SH-SY5Y (cell line): ENCODE data around the gene KRTAP22-1.

Experiments used
- GATA2 ChIP-seq: IDR thresholded peaks from 2 replicates; pipeline ENCODE4 v1.6.1; 2011; ENCODE audit warnings: mild to moderate bottlenecking, low read depth, low read length
- GATA3 ChIP-seq: IDR thresholded peaks from 2 replicates; pipeline ENCODE4 v1.6.1; 2011; ENCODE audit warnings: low read depth, mild to moderate bottlenecking, low read length, moderate library complexity

DNA sequence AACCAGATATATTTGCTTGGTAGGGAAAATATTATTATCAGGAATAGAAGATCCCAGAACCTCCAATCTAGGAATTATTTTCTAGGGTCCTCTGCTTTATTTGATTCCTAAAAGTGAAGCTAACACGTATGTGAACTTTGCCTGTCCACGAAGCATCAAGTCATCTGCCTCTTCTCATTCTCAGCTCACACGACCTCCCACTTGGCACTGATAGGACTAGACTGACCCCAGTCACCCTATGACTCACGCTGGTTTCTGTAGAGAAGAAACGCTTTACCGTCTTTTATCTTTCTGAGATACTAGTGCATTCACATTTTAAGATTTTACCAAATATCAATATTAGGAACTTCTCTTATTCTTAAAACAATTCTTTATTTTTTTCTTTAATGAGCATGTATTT is 37.8 kb upstream of the KRTAP22-1 start:
- TF ChIP-seq GATA3: no peak
- no peak for TF ChIP-seq GATA2
